HepG2 (cell line): ENCODE results near the gene DUS1L. TPM values are rescaled to one million over a fixed set of nuclear protein-coding genes. Genes with fewer than 3 reads are reported as not detected.

Source experiments
- ASH2L ChIP-seq: fragments of 300-600, 200-600 bp; sonication (generic); IDR thresholded peaks from 2 replicates; pipeline ENCODE4 v1.7.0; 2017; ENCODE audit warnings: low read depth, mild to moderate bottlenecking, moderate library complexity, mixed read lengths, low read length; ENCODE audit not compliant: insufficient read length
- ETV6 ChIP-seq: sonication (generic); formaldehyde crosslinking; conservative IDR thresholded peaks from 2 replicates; pipeline ENCODE4 v1.4.0; 2020; ENCODE audit warnings: missing genetic modification reagents
- FIP1L1 ChIP-seq: fragments of 200-400 bp; formaldehyde crosslinking; IDR thresholded peaks from 2 replicates; pipeline ENCODE4 v1.6.1; 2018; ENCODE audit warnings: low read depth, mild to moderate bottlenecking, low read length, moderate library complexity, borderline replicate concordance; ENCODE audit not compliant: insufficient read depth
- GATAD2A ChIP-seq: IDR thresholded peaks from 2 replicates; pipeline ENCODE4 v1.6.1; 2016
- GLMP ChIP-seq: sonication (generic); formaldehyde crosslinking; IDR thresholded peaks from 2 replicates; pipeline ENCODE4 v1.9.0; 2021; ENCODE audit warnings: missing genetic modification reagents, mild to moderate bottlenecking, borderline replicate concordance
- HDAC2 ChIP-seq: sonication (generic); formaldehyde crosslinking; IDR thresholded peaks from 2 replicates; pipeline ENCODE4 v1.4.0; 2020; ENCODE audit warnings: missing genetic modification reagents
- HOXA5 ChIP-seq: sonication (generic); formaldehyde crosslinking; IDR thresholded peaks from 2 replicates; pipeline ENCODE4 v1.4.0; 2020; ENCODE audit warnings: missing genetic modification reagents
- IKZF1 ChIP-seq: fragments of 450-650 bp; IDR thresholded peaks from 2 replicates; pipeline ENCODE4 v1.7.1; 2016
- MTA3 ChIP-seq: sonication (generic); formaldehyde crosslinking; IDR thresholded peaks from 2 replicates; pipeline ENCODE4 v1.4.0; 2020; ENCODE audit warnings: missing genetic modification reagents
- NFKB2 ChIP-seq: sonication (generic); formaldehyde crosslinking; IDR thresholded peaks from 2 replicates; pipeline ENCODE4 v1.4.0; 2020; ENCODE audit warnings: missing genetic modification reagents, borderline replicate concordance
- NKX3-1 ChIP-seq: sonication (generic); formaldehyde crosslinking; IDR thresholded peaks from 2 replicates; pipeline ENCODE4 v1.5.0; 2020; ENCODE audit warnings: missing genetic modification reagents
- PHB2 ChIP-seq: fragments of 450-650 bp; IDR thresholded peaks from 2 replicates; pipeline ENCODE4 v1.6.1; 2018; ENCODE audit not compliant: partially characterized antibody
- POLR2G ChIP-seq: fragments of 200-400 bp; formaldehyde crosslinking; IDR thresholded peaks from 2 replicates; pipeline ENCODE4 v1.6.1; 2018; ENCODE audit warnings: mild to moderate bottlenecking, low read depth, low read length, moderate library complexity
- SIX4 ChIP-seq: sonication (generic); formaldehyde crosslinking; IDR thresholded peaks from 2 replicates; pipeline ENCODE4 v1.4.0; 2020; ENCODE audit warnings: missing genetic modification reagents
- SMYD3 ChIP-seq: sonication (generic); formaldehyde crosslinking; IDR thresholded peaks from 2 replicates; pipeline ENCODE4 v1.8.1; 2023; ENCODE audit warnings: mild to moderate bottlenecking, missing genetic modification reagents
- SNAPC5 ChIP-seq: sonication (generic); formaldehyde crosslinking; IDR thresholded peaks from 2 replicates; pipeline ENCODE4 v1.8.1; 2023; ENCODE audit warnings: mild to moderate bottlenecking, missing genetic modification reagents, borderline replicate concordance
- ZBTB26 ChIP-seq: IDR thresholded peaks from 2 replicates; pipeline ENCODE4 v1.6.1; 2016; ENCODE audit warnings: missing compliant biosample characterization, missing genetic modification reagents, borderline replicate concordance
- ZNF10 ChIP-seq: sonication (generic); formaldehyde crosslinking; IDR thresholded peaks from 2 replicates; pipeline ENCODE4 v1.4.0; 2020; ENCODE audit warnings: mild to moderate bottlenecking, low read depth, missing genetic modification reagents, borderline replicate concordance
- ZNF350 ChIP-seq: sonication (generic); formaldehyde crosslinking; IDR thresholded peaks from 2 replicates; pipeline ENCODE4 v1.4.0; 2020; ENCODE audit warnings: mild to moderate bottlenecking, low read depth, missing genetic modification reagents, borderline replicate concordance
- ZNF484 ChIP-seq: sonication (generic); formaldehyde crosslinking; IDR thresholded peaks from 2 replicates; pipeline ENCODE4 v1.5.1; 2020; ENCODE audit warnings: mild to moderate bottlenecking, low read depth, missing genetic modification reagents, borderline replicate concordance
- ZNF543 ChIP-seq: sonication (generic); formaldehyde crosslinking; IDR thresholded peaks from 2 replicates; pipeline ENCODE4 v1.4.0; 2020; ENCODE audit warnings: mild to moderate bottlenecking, missing genetic modification reagents
- ZNF615 ChIP-seq: sonication (generic); formaldehyde crosslinking; IDR thresholded peaks from 2 replicates; pipeline ENCODE4 v1.5.0; 2020; ENCODE audit warnings: mild to moderate bottlenecking, missing genetic modification reagents, borderline replicate concordance
- ZNF629 ChIP-seq: sonication (generic); formaldehyde crosslinking; conservative IDR thresholded peaks from 2 replicates; pipeline ENCODE4 v1.5.0; 2020; ENCODE audit warnings: missing genetic modification reagents
- ZNF687 ChIP-seq: sonication (generic); formaldehyde crosslinking; IDR thresholded peaks from 2 replicates; pipeline ENCODE4 v1.5.1; 2020; ENCODE audit warnings: mild to moderate bottlenecking, missing genetic modification reagents, moderate library complexity
- polyA plus RNA-seq, 8 experiments: library from polyadenylated mRNA; depleted of rRNA in 3 of 8; stranded (reverse) in 7 of 8; unstranded in 1 of 8; fragments of >200 nt; fragmentation: Illumina TruSeq in 4 of 8; extraction: Trizol in 4 of 8; gene quantifications; 2 replicates each; pipeline versions ENCODE4 v1.2.1 to v1.2.3, GENCODE V29; 2011 to 2016; ENCODE audit warnings: low read depth in 4 of 8, missing spikeins in 1 of 8, mixed read lengths in 1 of 8; ENCODE audit not compliant: insufficient read depth in 1 of 8
- total RNA-seq, 5 experiments: library from RNA; depleted of rRNA; stranded (reverse); fragments of >200 nt; fragmentation: Illumina TruSeq; extraction: Trizol; gene quantifications; 2 replicates each; pipeline ENCODE4 v1.2.3, GENCODE V29; 2016; ENCODE audit warnings: low read depth in 1 of 5

DUS1L gene
- total and polyA plus RNA-seq, 2 of the 13 experiments (the other 11 are each of a cell fraction or from before 2014, with no cell fraction given) = 81.0 to 109 TPM

- TF ChIP-seq GLMP (CRISPR knock-in tag) (no peak; the same call in 1 of the 2 replicates), ZBTB26 (CRISPR knock-in tag) (peak; percentile 72; the same call in 1 of the 2 replicates), HDAC2 (CRISPR knock-in tag) (peak; percentile 65), POLR2G (peak; percentile 64), ZNF615 (0 out of 2 replicates have a peak, but pooled peaks have one; percentile 42), ASH2L (no peak), ZNF629 (CRISPR knock-in tag) (peak; percentile 30), SMYD3 (CRISPR knock-in tag) (no peak; the same call in 1 of the 2 replicates), FIP1L1 (no peak; the same call in 1 of the 2 replicates), ZNF687 (CRISPR knock-in tag) (peak; percentile 79), SIX4 (0 out of 2 replicates have a peak, but pooled peaks have one; percentile 42), ZNF10 (CRISPR knock-in tag) (no peak; the same call in 1 of the 2 replicates), ZNF350 (CRISPR knock-in tag) (peak; percentile 75), ZNF543 (CRISPR knock-in tag) (0 out of 2 replicates have a peak, but pooled peaks have one; percentile 36), SNAPC5 (CRISPR knock-in tag) (no peak), ZNF484 (CRISPR knock-in tag) (no peak), IKZF1 (no peak), NFKB2 (peak; percentile 86; the same call in 1 of the 2 replicates), ETV6 (no peak; the same call in 1 of the 2 replicates), PHB2 (no peak), NKX3-1 (CRISPR knock-in tag) (no peak), MTA3 (CRISPR knock-in tag) (no peak), HOXA5 (CRISPR knock-in tag) (peak; percentile 93), GATAD2A (CRISPR knock-in tag) (peak; percentile 84)
Measured at GRCh38 chr17:82021107-82021899, 44.3 kb downstream of the DUS1L start (continued).
